ENCODE measurements around the gene PRAME. TPM values are rescaled to one million over a fixed set of nuclear protein-coding genes. Genes with fewer than 3 reads are reported as not detected.
A peak's percentile ranks its signal among the peaks of the same experiment; 100 is the strongest.

PRAME gene
- total RNA-seq, 4 donors from 2014 or later: not detected

GRCh38 chr22:22521631-22522030, 37.4 kb downstream of the PRAME start:
- no peaks in the 10 kb centered on the region for H3K9me3 ChIP-seq
- no peak overlapping the region for H3K27ac ChIP-seq
- no peak overlapping the region for H3K4me3 ChIP-seq
- WGBS, 2 donors: 82% methylated on average over 8 of the region's 8 CpGs
- no peak for DNase-seq (ENCODE audit: low spot score in 2 of 2)
- H3K27me3 ChIP-seq: no peaks in the 10 kb centered on the region
- TF ChIP-seq EP300 (IDR thresholded peaks at IDR 0.05) (no peak), POLR2A (IDR thresholded peaks at IDR 0.05) (no peak)
- TF ChIP-seq, protein P1, sequence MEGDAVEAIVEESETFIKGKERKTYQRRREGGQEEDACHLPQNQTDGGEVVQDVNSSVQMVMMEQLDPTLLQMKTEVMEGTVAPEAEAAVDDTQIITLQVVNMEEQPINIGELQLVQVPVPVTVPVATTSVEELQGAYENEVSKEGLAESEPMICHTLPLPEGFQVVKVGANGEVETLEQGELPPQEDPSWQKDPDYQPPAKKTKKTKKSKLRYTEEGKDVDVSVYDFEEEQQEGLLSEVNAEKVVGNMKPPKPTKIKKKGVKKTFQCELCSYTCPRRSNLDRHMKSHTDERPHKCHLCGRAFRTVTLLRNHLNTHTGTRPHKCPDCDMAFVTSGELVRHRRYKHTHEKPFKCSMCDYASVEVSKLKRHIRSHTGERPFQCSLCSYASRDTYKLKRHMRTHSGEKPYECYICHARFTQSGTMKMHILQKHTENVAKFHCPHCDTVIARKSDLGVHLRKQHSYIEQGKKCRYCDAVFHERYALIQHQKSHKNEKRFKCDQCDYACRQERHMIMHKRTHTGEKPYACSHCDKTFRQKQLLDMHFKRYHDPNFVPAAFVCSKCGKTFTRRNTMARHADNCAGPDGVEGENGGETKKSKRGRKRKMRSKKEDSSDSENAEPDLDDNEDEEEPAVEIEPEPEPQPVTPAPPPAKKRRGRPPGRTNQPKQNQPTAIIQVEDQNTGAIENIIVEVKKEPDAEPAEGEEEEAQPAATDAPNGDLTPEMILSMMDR (IDR thresholded peaks at IDR 0.05): no peak
- H3K36me3 ChIP-seq: no peaks in the 10 kb centered on the region
- no peaks in the 10 kb centered on the region for H3K4me1 ChIP-seq

GRCh38 chr22:22520667-22521602, 38.1 kb downstream of the PRAME start:
- Histone ChIP-seq H3K36me3 (no peaks in the 10 kb centered on the region), H3K4me1 (no peaks in the 10 kb centered on the region), H3K4me3 (no peak overlapping the region), H3K27me3 (no peaks in the 10 kb centered on the region), H3K9me3 (no peaks in the 10 kb centered on the region), H3K27ac (no peak overlapping the region)
- DNase-seq (ENCODE audit: low spot score in 2 of 2): no peak
- WGBS, 2 donors: 71 to 73% methylated on average over 12 of the region's 12 CpGs
- TF ChIP-seq EP300 (IDR thresholded peaks at IDR 0.05): no peak
- TF ChIP-seq, protein P1 (IDR thresholded peaks at IDR 0.05): no peak
- no peak for TF ChIP-seq POLR2A (IDR thresholded peaks at IDR 0.05)

DNA sequence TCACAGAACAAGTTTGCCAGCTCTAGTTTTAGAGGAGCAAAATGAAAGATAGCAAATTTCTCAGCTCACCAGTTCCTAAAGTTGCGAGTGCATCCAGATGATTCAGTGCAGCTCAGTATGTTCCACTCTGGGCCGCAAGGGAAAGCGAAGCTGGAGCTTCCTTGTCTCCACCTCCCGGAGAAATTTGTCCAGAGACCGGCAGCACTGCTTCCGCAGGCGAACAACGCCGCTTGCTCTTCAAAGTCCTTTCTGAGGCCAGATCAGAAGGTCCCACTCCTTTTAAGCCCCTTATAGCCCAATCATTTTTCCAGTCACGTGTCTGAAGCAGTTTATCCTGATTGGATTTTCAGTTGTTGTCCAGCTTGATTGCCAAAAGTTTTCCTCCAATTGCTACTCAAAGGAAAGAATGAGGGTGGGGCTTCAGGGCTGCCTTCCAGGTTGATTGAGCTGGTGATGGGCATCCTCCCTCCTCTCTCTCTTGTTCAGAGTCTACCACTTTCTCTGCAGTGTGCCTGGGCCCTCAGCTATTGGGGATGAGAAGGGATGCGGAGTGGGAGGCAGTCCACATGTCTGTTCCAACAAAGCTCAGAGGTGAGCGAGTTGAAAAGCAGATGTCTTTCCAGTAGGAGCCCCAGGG, 38.9 kb downstream of the PRAME start, which contains the start of gene ZNF280A:
Gene ZNF280A, minus strand, starts transcription at position 251 of the 637 bp plus-strand sequence. CDS start 4,640 bp downstream, outside the sequence.
- Histone ChIP-seq H3K4me1 (no peaks in the 10 kb centered on the region), H3K4me3 (peak within 1 kb of the TSS in 1 of 4 donors; percentile 8), H3K27ac (no peak within 1 kb of the TSS), H3K36me3 (no peaks in the 10 kb centered on the region), H3K27me3 (no peaks in the 10 kb centered on the region), H3K9me3 (no peaks in the 10 kb centered on the region)
- TF ChIP-seq POLR2A (IDR thresholded peaks at IDR 0.05) (peak in 1 of 2 donors; percentile 24), EP300 (IDR thresholded peaks at IDR 0.05) (no peak)
- TF ChIP-seq, protein P1 (IDR thresholded peaks at IDR 0.05): peak in 1 of 5 experiments; percentile 24
- peak in 1 of 2 donors; percentile 42 for DNase-seq (ENCODE audit: low spot score in 2 of 2)
- WGBS, 2 donors: 64 to 72% methylated on average over 12 of the region's 12 CpGs

- WGBS, 2 donors: 72 to 83% methylated on average over 5 of the region's 5 CpGs
These were observed 39.5 kb downstream of the PRAME start for GRCh38 chr22:22519591-22519990.

More at GRCh38 chr22:22519591-22519990, 39.5 kb downstream of the PRAME start:
- no peak overlapping the region for H3K27ac ChIP-seq
- H3K4me3 ChIP-seq: peak overlapping the region in 1 of 4 donors; percentile 8
- no peak for DNase-seq (ENCODE audit: low spot score in 2 of 2)
- no peaks in the 10 kb centered on the region for H3K27me3 ChIP-seq
- no peaks in the 10 kb centered on the region for H3K36me3 ChIP-seq
- no peaks in the 10 kb centered on the region for H3K9me3 ChIP-seq
- no peak for TF ChIP-seq POLR2A (IDR thresholded peaks at IDR 0.05)
- TF ChIP-seq EP300 (IDR thresholded peaks at IDR 0.05): no peak
- TF ChIP-seq, protein P1 (IDR thresholded peaks at IDR 0.05): no peak
- H3K4me1 ChIP-seq: no peaks in the 10 kb centered on the region
